Thyroid gland (tissue), 4 donors: ENCODE measurements around the gene UBASH3A.

Experiments used
- POLR2A ChIP-seq, 2 donors: fragments of 450-650 bp; IDR thresholded peaks; one replicate each; pipeline ENCODE4 v1.6.1; 2017; ENCODE audit warnings: antibody characterized with exemption in 2 of 2, mild to moderate bottlenecking in 2 of 2, moderate library complexity in 1 of 2
- TF ChIP-seq, protein P1 (sequence below), 6 experiments: fragments of 200-600 bp in 3 of 6; fragments of 450-650 bp in 3 of 6; sonication (generic) in 3 of 6; IDR thresholded peaks; one replicate each; pipeline ENCODE4 v1.5.1; 2016 to 2019; ENCODE audit warnings: antibody characterized with exemption in 6 of 6, mild to moderate bottlenecking in 2 of 6, inconsistent platforms in 1 of 6, moderate library complexity in 1 of 6

DNA sequence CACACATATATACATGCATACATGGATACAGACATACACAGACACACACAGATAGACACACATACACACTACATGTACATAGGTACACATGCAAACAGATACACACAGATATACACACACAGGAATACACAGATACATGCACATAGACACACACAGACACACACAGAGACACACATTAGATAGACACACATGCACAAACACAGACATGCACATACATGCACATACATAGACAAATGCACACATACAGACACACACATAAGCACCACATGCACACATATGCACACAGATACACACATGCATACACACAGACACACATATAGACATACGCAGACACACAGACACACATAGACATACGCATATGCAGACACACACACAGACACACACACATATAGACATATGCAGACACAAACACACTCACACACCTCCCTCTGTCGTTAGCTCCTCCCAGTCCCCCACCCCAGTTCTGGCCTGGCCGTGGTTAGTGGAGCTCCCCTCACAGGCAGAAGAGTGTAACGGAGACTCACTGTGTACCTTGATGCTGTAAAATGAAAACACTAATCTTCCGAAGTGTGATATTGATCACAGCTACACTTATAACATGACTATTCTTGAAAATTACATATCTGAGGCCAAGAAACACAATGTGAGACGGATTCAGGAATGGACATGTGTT is 7.6 kb downstream of the UBASH3A start:
- TF ChIP-seq, protein P1, sequence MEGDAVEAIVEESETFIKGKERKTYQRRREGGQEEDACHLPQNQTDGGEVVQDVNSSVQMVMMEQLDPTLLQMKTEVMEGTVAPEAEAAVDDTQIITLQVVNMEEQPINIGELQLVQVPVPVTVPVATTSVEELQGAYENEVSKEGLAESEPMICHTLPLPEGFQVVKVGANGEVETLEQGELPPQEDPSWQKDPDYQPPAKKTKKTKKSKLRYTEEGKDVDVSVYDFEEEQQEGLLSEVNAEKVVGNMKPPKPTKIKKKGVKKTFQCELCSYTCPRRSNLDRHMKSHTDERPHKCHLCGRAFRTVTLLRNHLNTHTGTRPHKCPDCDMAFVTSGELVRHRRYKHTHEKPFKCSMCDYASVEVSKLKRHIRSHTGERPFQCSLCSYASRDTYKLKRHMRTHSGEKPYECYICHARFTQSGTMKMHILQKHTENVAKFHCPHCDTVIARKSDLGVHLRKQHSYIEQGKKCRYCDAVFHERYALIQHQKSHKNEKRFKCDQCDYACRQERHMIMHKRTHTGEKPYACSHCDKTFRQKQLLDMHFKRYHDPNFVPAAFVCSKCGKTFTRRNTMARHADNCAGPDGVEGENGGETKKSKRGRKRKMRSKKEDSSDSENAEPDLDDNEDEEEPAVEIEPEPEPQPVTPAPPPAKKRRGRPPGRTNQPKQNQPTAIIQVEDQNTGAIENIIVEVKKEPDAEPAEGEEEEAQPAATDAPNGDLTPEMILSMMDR (IDR thresholded peaks at IDR 0.05) = no peak
- TF ChIP-seq POLR2A (IDR thresholded peaks at IDR 0.05) = no peak
